Ascending aorta (tissue), 2 donors: ENCODE data around the gene MED8. TPM values are rescaled to one million over a fixed set of nuclear protein-coding genes. Genes with fewer than 3 reads are reported as not detected.

ENCODE experiments used
- DNase-seq, 2 donors: peaks; one replicate each; pipeline ENCODE4 v3.0.0-alpha.2; 2019; ENCODE audit warnings: low spot score in 2 of 2
- H3K27ac ChIP-seq, 2 donors: fragments of 200-600 bp; sonication (generic); one replicate each; pipeline ENCODE4 v1.5.1; 2016 to 2017; ENCODE audit warnings: mild to moderate bottlenecking in 1 of 2
- H3K27me3 ChIP-seq: fragments of 200-600 bp; sonication (generic); one replicate; pipeline ENCODE4 v1.5.1; 2017
- H3K36me3 ChIP-seq, 2 donors: fragments of 200-600 bp; sonication (generic); one replicate each; pipeline ENCODE4 v1.5.1; 2016
- H3K4me1 ChIP-seq, 2 donors: fragments of 200-600 bp; sonication (generic); one replicate each; pipeline ENCODE4 v1.5.1; 2016 to 2017; ENCODE audit warnings: mild to moderate bottlenecking in 1 of 2
- H3K4me3 ChIP-seq, 2 donors: fragments of 200-600 bp; sonication (generic); one replicate each; pipeline ENCODE4 v1.5.1; 2016 to 2017; ENCODE audit warnings: mild to moderate bottlenecking in 1 of 2
- H3K9me3 ChIP-seq, 2 donors: fragments of 200-600 bp; sonication (generic); one replicate each; pipeline ENCODE4 v1.5.1; 2016
- intact Hi-C: fragments of 100-400 bp; cut with DNase I; formaldehyde crosslinking; loops from one replicate; pipeline ENCODE4 v1.15.1; 2023
- total RNA-seq: library from RNA; depleted of rRNA; stranded (reverse); fragments of >200 nt; gene quantifications from one replicate; pipeline ENCODE4 v1.1.0, GENCODE V29; 2016
- TF ChIP-seq, protein P1 (sequence below), 3 experiments: fragments of 200-600 bp in 2 of 3; fragments of 450-650 bp in 1 of 3; sonication (generic) in 2 of 3; IDR thresholded peaks; one replicate each; pipeline ENCODE4 v1.5.1; 2016 to 2019; ENCODE audit warnings: antibody characterized with exemption in 3 of 3, mild to moderate bottlenecking in 1 of 3, moderate library complexity in 1 of 3

MED8 gene, protein sequence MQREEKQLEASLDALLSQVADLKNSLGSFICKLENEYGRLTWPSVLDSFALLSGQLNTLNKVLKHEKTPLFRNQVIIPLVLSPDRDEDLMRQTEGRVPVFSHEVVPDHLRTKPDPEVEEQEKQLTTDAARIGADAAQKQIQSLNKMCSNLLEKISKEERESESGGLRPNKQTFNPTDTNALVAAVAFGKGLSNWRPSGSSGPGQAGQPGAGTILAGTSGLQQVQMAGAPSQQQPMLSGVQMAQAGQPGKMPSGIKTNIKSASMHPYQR
- 15.3 TPM for total RNA-seq

DNA sequence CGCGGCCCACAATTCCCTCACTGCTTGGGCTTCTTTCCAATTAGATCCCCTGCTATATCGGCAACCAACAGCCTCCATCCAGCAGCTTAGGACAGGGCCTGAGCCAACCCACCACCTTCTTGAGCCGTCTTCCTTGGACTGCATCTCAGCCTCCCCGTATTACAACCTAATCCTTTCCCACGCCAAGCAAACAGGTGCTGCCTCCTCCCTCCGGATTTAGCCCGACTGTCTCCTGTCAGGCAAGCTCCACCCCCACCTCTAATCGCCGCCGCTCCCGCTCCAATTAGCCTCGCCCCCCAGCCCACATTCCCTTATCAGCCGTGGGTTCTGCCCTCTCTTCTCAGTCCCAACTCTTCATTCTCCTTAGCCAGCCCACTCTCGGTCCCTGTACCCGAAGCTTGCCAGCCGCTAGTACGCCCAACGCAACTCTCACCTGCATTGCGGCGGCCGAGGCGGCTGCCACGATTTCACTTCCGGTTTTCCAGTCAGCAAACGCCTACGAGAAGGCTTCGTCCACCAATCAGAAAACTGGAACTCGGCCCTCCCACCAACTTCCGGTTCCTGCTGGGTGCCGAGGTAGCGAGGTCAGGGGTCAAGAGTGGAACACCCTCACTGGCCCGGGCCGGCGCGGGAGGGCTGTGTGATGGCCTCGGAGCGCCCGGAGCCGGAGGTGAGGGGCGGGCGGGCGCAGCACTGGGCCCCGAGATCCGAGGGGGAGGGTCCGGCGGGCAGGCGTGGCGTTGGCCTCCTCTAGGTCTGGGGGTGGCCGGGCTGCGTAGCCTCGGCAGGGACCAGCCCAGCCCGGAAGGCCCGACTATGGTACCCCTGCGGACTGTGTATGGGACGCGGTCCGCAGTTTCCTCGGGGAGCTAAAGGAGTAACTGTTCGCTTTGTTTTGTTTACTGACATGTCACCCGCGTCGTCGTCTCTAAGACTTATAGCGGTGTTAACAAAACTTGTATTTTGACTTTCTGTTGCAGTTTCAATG lies at the start of gene MED8, which contains the start of gene SZT2:
TSS of gene MED8 (minus strand) at position 475 of the 988 bp plus-strand sequence. CDS start at position 439, 36 bp downstream.
TSS of gene SZT2 (plus strand) at position 574 of the 988 bp plus-strand sequence. CDS start at position 644, 70 bp downstream.
- H3K9me3 ChIP-seq: no peaks in the 10 kb centered on the region
- TF ChIP-seq, protein P1, sequence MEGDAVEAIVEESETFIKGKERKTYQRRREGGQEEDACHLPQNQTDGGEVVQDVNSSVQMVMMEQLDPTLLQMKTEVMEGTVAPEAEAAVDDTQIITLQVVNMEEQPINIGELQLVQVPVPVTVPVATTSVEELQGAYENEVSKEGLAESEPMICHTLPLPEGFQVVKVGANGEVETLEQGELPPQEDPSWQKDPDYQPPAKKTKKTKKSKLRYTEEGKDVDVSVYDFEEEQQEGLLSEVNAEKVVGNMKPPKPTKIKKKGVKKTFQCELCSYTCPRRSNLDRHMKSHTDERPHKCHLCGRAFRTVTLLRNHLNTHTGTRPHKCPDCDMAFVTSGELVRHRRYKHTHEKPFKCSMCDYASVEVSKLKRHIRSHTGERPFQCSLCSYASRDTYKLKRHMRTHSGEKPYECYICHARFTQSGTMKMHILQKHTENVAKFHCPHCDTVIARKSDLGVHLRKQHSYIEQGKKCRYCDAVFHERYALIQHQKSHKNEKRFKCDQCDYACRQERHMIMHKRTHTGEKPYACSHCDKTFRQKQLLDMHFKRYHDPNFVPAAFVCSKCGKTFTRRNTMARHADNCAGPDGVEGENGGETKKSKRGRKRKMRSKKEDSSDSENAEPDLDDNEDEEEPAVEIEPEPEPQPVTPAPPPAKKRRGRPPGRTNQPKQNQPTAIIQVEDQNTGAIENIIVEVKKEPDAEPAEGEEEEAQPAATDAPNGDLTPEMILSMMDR (IDR thresholded peaks at IDR 0.05): no peak
- no peaks in the 10 kb centered on the region for H3K27me3 ChIP-seq
- H3K36me3 ChIP-seq: peaks cover 29 to 33% of the 10 kb centered on the region in 2 donors
- intact Hi-C loops: loop anchor here (1.0 to 2.0 kb wide), 3 partner anchors 21 to 41 kb away; partner anchors contain the start of genes CDC20 and ELOVL1
- H3K27ac ChIP-seq: peak within 1 kb of the TSS; percentile 86 to 90
- H3K4me3 ChIP-seq: peak within 1 kb of the TSS; percentile 79 to 92
- peak; percentile 93 to 99 for DNase-seq
- peaks cover 18 to 25% of the 10 kb centered on the region in 2 donors for H3K4me1 ChIP-seq

DNA sequence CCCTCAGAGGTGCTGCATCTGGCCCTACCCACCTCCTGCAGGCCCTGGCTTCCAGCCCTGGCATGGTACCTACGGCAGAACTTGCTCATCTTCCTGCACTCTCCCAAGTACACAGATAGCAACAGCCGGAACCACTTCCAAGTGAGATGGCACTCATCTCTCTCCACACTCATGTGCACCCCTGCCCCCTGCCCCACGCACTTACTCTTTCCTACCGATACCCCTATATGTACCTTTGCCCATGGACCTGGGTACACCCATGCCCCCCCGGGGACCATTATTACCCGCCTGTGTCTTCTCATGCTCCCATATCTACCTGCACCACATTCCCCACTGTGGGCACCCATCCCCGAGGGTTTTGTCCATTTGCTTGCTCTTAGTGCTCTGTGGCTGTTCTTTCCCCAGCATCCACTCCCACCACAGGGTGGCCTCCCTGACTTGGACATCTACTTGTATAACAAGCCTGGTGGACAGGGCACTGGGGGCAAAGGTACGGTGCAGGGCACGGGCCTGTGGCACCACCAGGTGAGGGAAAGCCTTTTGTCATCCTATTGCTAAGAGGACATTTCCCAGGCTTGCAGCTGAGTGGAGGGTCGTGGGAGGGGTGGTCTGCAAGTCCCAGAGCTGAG lies 49.5 kb upstream of the MED8 start:
- peak in 1 of 2 donors; percentile 50 for DNase-seq
- intact Hi-C loops: no loop called here
- Histone ChIP-seq H3K27me3 (no peaks in the 10 kb centered on the region), H3K27ac (no peak overlapping the region), H3K36me3 (peaks cover 34 to 72% of the 10 kb centered on the region in 2 donors), H3K4me1 (no peaks in the 10 kb centered on the region), H3K4me3 (no peak overlapping the region), H3K9me3 (no peaks in the 10 kb centered on the region)
- TF ChIP-seq, protein P1 (IDR thresholded peaks at IDR 0.05): no peak

DNA sequence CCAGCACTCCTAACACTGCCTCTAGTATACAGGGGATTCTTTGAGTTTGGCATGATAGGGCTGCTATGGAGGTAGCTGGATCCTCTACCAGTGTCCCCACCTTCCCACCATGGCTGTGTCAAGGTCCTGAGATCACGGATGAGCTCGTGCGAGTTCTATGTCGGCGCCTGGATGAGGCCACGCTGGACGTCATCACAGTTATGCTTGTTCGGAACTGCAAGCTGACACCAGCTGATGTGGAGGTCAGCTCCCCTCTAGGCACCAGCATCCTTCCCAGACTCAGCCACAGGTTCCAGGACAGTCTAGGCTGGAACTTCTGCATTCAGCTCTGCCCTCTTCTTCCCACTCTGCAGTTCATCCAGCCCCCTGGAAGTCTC lies 49.0 kb upstream of the MED8 start:
- peak in 1 of 2 donors; percentile 56 for DNase-seq
- Histone ChIP-seq H3K4me1 (no peaks in the 10 kb centered on the region), H3K27me3 (no peaks in the 10 kb centered on the region), H3K27ac (no peak overlapping the region), H3K9me3 (no peaks in the 10 kb centered on the region), H3K36me3 (peaks cover 34 to 72% of the 10 kb centered on the region in 2 donors), H3K4me3 (no peak overlapping the region)
- intact Hi-C loops: no loop called here
- TF ChIP-seq, protein P1 (IDR thresholded peaks at IDR 0.05): no peak

DNA sequence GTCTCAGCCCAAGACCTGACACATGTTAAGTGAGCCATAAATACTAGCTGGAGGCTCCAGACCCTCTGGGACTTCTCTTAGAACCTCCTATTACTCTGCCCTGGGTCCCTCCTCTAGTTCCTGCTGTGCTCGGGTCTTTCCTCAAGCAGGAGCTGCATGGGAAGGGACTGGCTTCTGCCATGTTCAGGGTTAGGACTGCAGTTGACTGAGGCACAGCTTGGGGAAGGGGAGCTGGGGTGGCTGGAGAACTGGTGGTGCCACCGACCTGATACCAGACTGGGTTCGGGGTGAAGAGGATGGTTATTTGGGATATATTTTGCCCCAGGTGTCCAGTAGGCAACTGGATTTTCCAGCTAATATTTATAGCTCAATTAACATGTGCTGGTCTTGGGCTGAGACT lies 48.4 kb upstream of the MED8 start:
- H3K27ac ChIP-seq: no peak overlapping the region
- TF ChIP-seq, protein P1 (IDR thresholded peaks at IDR 0.05): no peak
- no peak for DNase-seq
- H3K27me3 ChIP-seq: no peaks in the 10 kb centered on the region
- no peaks in the 10 kb centered on the region for H3K4me1 ChIP-seq
- H3K4me3 ChIP-seq: no peak overlapping the region
- H3K9me3 ChIP-seq: no peaks in the 10 kb centered on the region
- H3K36me3 ChIP-seq: peaks cover 32 to 72% of the 10 kb centered on the region in 2 donors
- intact Hi-C loops: no loop called here
